Neural progenitor cell (in vitro differentiated cells): Measurements from ENCODE around the gene LPP. TPM values are rescaled to one million over a fixed set of nuclear protein-coding genes. Genes with fewer than 3 reads are reported as not detected.

ENCODE experiments used
- DNase-seq: peaks from one replicate; pipeline ENCODE4 v3.0.0-alpha.2; 2016; ENCODE audit warnings: low spot score
- H2AFZ ChIP-seq: fragments of 200-600 bp; sonication (generic); replicated peaks from 2 replicates; pipeline ENCODE4 v1.6.1; 2016; ENCODE audit warnings: antibody characterized with exemption
- H3F3A ChIP-seq: fragments of 200-600 bp; sonication (generic); 2 replicates; pipeline ENCODE4 v1.6.1; 2016; ENCODE audit warnings: antibody characterized with exemption, low read depth
- H3K27ac ChIP-seq: fragments of 200-600 bp; sonication (generic); 2 replicates; pipeline ENCODE4 v1.5.1; 2016; ENCODE audit warnings: mild to moderate bottlenecking
- H3K27me3 ChIP-seq: fragments of 200-600 bp; sonication (generic); 2 replicates; pipeline ENCODE4 v1.6.1; 2016; ENCODE audit warnings: mild to moderate bottlenecking, moderate library complexity
- H3K36me3 ChIP-seq: fragments of 200-600 bp; sonication (generic); 2 replicates; pipeline ENCODE4 v1.5.1; 2016
- H3K4me1 ChIP-seq: fragments of 200-600 bp; sonication (generic); 2 replicates; pipeline ENCODE4 v1.6.1; 2016; ENCODE audit warnings: mixed run types
- H3K4me2 ChIP-seq: fragments of 200-600 bp; sonication (generic); 2 replicates; pipeline ENCODE4 v1.6.1; 2016
- H3K4me3 ChIP-seq: fragments of 200-600 bp; sonication (generic); 2 replicates; pipeline ENCODE4 v1.5.1; 2016
- H3K79me2 ChIP-seq: fragments of 200-600 bp; sonication (generic); 2 replicates; pipeline ENCODE4 v1.6.1; 2016; ENCODE audit warnings: low read depth
- H3K9ac ChIP-seq: fragments of 200-600 bp; sonication (generic); 2 replicates; pipeline ENCODE4 v1.6.1; 2016
- H3K9me3 ChIP-seq: fragments of 200-600 bp; sonication (generic); 2 replicates; pipeline ENCODE4 v1.5.1; 2016; ENCODE audit warnings: low read depth
- H4K20me1 ChIP-seq: fragments of 200-600 bp; sonication (generic); 2 replicates; pipeline ENCODE4 v1.6.1; 2016; ENCODE audit warnings: low read depth
- H3K27ac Mint-ChIP-seq: 3 replicates; pipeline ENCODE4 v1.8.0; 2021; ENCODE audit warnings: mixed read lengths
- H3K27me3 Mint-ChIP-seq: 2 replicates; pipeline ENCODE4 v1.8.0; 2022; ENCODE audit warnings: low read depth, mild to moderate bottlenecking, inconsistent platforms, moderate library complexity, mixed read lengths; ENCODE audit not compliant: insufficient read depth
- H3K36me3 Mint-ChIP-seq: 3 replicates; pipeline ENCODE4 v1.8.0; 2021; ENCODE audit warnings: mixed read lengths
- H3K4me1 Mint-ChIP-seq: 3 replicates; pipeline ENCODE4 v1.8.0; 2021; ENCODE audit warnings: mixed read lengths
- H3K4me3 Mint-ChIP-seq: 3 replicates; pipeline ENCODE4 v1.8.0; 2021; ENCODE audit warnings: mild to moderate bottlenecking, moderate library complexity, mixed read lengths
- H3K9me3 Mint-ChIP-seq: 3 replicates; pipeline ENCODE4 v1.8.0; 2020; ENCODE audit warnings: mixed read lengths
- EZH2 ChIP-seq: fragments of 200-600 bp; sonication (generic); IDR thresholded peaks from 2 replicates; pipeline ENCODE4 v1.6.1; 2017; ENCODE audit warnings: antibody characterized with exemption, mild to moderate bottlenecking, moderate library complexity
- EZH2phosphoT487 ChIP-seq: fragments of 200-600 bp; sonication (generic); IDR thresholded peaks from 2 replicates; pipeline ENCODE4 v1.6.1; 2017; ENCODE audit warnings: antibody characterized with exemption
- total RNA-seq: library from RNA; depleted of rRNA; stranded (reverse); fragments of >200 nt; gene quantifications from 2 replicates; pipeline ENCODE4 v1.2.3, GENCODE V29; 2015; ENCODE audit warnings: low replicate concordance
- TF ChIP-seq, protein P1 (sequence below): fragments of 200-600 bp; sonication (generic); IDR thresholded peaks from 2 replicates; pipeline ENCODE4 v1.5.1; 2017; ENCODE audit warnings: antibody characterized with exemption, mild to moderate bottlenecking

The LPP gene
- total RNA-seq, 1 donor from 2014 or later: 18.9 TPM

DNA sequence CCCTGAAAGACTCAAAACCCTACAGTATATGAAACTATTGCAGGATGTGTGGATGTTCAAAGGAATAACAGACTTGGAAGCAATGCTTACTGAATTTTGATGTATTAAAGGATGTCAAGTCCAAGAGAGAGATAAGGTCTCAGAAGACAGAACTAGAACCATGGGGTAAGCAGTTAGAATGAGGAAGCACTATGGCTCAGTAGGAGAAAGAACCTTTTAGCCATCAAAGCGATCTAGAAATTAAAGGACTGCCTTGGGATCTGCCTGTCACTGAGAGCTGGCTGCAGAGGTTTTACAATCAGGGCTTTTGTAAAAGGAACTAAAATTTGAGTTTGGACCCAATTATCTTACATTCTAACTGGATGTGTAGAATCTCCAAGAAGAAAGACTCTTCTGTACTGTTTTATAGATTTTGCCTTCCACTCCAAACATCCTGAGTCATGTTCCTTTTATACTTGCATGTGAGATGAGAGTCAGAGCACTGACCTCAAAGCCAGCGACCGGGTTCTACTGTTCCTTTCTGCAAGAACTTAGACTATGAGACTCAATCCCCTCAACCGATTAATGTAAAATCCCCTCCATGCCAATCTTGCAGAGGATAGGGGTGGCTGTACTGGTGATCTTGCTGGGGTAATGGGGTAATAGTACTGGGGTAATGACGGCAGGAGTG, 605.5 kb downstream of the LPP start:
- TF ChIP-seq EZH2 (no peak), EZH2phosphoT487 (no peak)
- TF ChIP-seq, protein P1, sequence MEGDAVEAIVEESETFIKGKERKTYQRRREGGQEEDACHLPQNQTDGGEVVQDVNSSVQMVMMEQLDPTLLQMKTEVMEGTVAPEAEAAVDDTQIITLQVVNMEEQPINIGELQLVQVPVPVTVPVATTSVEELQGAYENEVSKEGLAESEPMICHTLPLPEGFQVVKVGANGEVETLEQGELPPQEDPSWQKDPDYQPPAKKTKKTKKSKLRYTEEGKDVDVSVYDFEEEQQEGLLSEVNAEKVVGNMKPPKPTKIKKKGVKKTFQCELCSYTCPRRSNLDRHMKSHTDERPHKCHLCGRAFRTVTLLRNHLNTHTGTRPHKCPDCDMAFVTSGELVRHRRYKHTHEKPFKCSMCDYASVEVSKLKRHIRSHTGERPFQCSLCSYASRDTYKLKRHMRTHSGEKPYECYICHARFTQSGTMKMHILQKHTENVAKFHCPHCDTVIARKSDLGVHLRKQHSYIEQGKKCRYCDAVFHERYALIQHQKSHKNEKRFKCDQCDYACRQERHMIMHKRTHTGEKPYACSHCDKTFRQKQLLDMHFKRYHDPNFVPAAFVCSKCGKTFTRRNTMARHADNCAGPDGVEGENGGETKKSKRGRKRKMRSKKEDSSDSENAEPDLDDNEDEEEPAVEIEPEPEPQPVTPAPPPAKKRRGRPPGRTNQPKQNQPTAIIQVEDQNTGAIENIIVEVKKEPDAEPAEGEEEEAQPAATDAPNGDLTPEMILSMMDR: no peak
- H2AFZ ChIP-seq: no peak overlapping the region
- Mint-ChIP-seq H3K4me1 (no peaks in the 10 kb centered on the region), H3K9me3 (no peaks in the 10 kb centered on the region), H3K36me3 (no peaks in the 10 kb centered on the region), H3K4me3 (no peak overlapping the region), H3K27me3 (no peaks in the 10 kb centered on the region), H3K27ac (no peak overlapping the region)
- no peak overlapping the region for H3K9ac ChIP-seq
- no peaks in the 10 kb centered on the region for H3K4me1 ChIP-seq
- no peaks in the 10 kb centered on the region for H3K79me2 ChIP-seq
- no peaks in the 10 kb centered on the region for H3F3A ChIP-seq
- no peaks in the 10 kb centered on the region for H3K36me3 ChIP-seq
- no peak overlapping the region for H3K27ac ChIP-seq
- H3K27me3 ChIP-seq: no peaks in the 10 kb centered on the region
- no peaks in the 10 kb centered on the region for H3K9me3 ChIP-seq
- H3K4me3 ChIP-seq: no peak overlapping the region
- DNase-seq: no peak
- no peaks in the 10 kb centered on the region for H4K20me1 ChIP-seq
- no peak overlapping the region for H3K4me2 ChIP-seq

GRCh38 chr3:188760408-188760807, 606.5 kb downstream of the LPP start:
- Mint-ChIP-seq H3K4me3 (no peak overlapping the region), H3K27me3 (no peaks in the 10 kb centered on the region), H3K4me1 (no peaks in the 10 kb centered on the region), H3K9me3 (no peaks in the 10 kb centered on the region), H3K36me3 (no peaks in the 10 kb centered on the region), H3K27ac (no peak overlapping the region)
- H3K4me1 ChIP-seq: no peaks in the 10 kb centered on the region
- TF ChIP-seq, protein P1: no peak
- TF ChIP-seq EZH2 (no peak), EZH2phosphoT487 (no peak)
- H3K27ac ChIP-seq: no peak overlapping the region
- no peaks in the 10 kb centered on the region for H3K79me2 ChIP-seq
- no peak overlapping the region for H3K4me2 ChIP-seq
- H3K4me3 ChIP-seq: no peak overlapping the region
- H3K9me3 ChIP-seq: no peaks in the 10 kb centered on the region
- H3K27me3 ChIP-seq: no peaks in the 10 kb centered on the region
- H2AFZ ChIP-seq: no peak overlapping the region
- no peak overlapping the region for H3K9ac ChIP-seq
- H3F3A ChIP-seq: no peaks in the 10 kb centered on the region
- DNase-seq: no peak
- H4K20me1 ChIP-seq: no peaks in the 10 kb centered on the region
- H3K36me3 ChIP-seq: no peaks in the 10 kb centered on the region

GRCh38 chr3:188761439-188761838, 607.5 kb downstream of the LPP start:
- Histone ChIP-seq H3K9ac (no peak overlapping the region), H4K20me1 (no peaks in the 10 kb centered on the region), H3K27ac (no peak overlapping the region), H3K27me3 (no peaks in the 10 kb centered on the region), H2AFZ (no peak overlapping the region), H3F3A (no peaks in the 10 kb centered on the region), H3K9me3 (no peaks in the 10 kb centered on the region), H3K36me3 (no peaks in the 10 kb centered on the region), H3K79me2 (no peaks in the 10 kb centered on the region), H3K4me3 (no peak overlapping the region), H3K4me1 (no peaks in the 10 kb centered on the region), H3K4me2 (no peak overlapping the region)
- H3K27me3 Mint-ChIP-seq: no peaks in the 10 kb centered on the region
- H3K36me3 Mint-ChIP-seq: no peaks in the 10 kb centered on the region
- TF ChIP-seq EZH2 (no peak), EZH2phosphoT487 (no peak)
- TF ChIP-seq, protein P1: no peak
- no peak for DNase-seq
- no peaks in the 10 kb centered on the region for H3K4me1 Mint-ChIP-seq
- H3K4me3 Mint-ChIP-seq: no peak overlapping the region
- H3K9me3 Mint-ChIP-seq: no peaks in the 10 kb centered on the region
- no peak overlapping the region for H3K27ac Mint-ChIP-seq
